Left colon (tissue), 2 donors: ENCODE results near the gene SRGAP2C. TPM values are rescaled to one million over a fixed set of nuclear protein-coding genes. Genes with fewer than 3 reads are reported as not detected.
A peak's percentile ranks its signal among the peaks of the same experiment; 100 is the strongest.
"Not testable (repeated sequence)": the region's sequence is repeated elsewhere in the genome, so short reads cannot be mapped to it uniquely, and the experiment has no call there.

Experiments used
- ATAC-seq: fragments of 200-7000 bp; cut with Tn5 transposase; one replicate; pipeline ENCODE4 v1.9.1; 2020; ENCODE audit warnings: mild to moderate bottlenecking, moderate library complexity
- DNase-seq, 2 donors: peaks; one replicate each; pipeline ENCODE4 v3.0.0-alpha.2; 2020
- intact Hi-C, 2 donors: fragments of 100-400 bp; cut with DNase I in 1 of 2; cut with micrococcal nuclease in 1 of 2; formaldehyde crosslinking; loops; one replicate each; pipeline versions ENCODE4 v1.11.2 to v1.14.0; 2022; cut with DNase I, micrococcal nuclease
- long read RNA-seq: library from polyadenylated mRNA; unstranded; transcript quantifications from one replicate; pipeline ENCODE4 v2.0.0, GENCODE V29; 2021
- total RNA-seq, 2 donors: library from RNA; stranded (reverse); fragmentation: NEBNext Ultra II Directional; extraction: Animal tissue kit (Norgen Biotek cat#: 25700); gene quantifications; one replicate each; pipeline ENCODE4 v1.2.1, GENCODE V29; 2021
- donor health status: DM: no; HTN: no; CAD: no.
- donor health status: DM: yes; HTN: yes; CAD: no.

Gene SRGAP2C
- total RNA-seq, result 1 to 10 TPM; 4.3 to 8.1 TPM
- long read RNA-seq, full-length matches to known transcripts, result 1 of 1 reads
- long read RNA-seq, partial matches to known transcripts, result 0 of 1 reads
- long read RNA-seq, other reads (novel, unspliced or antisense), result 0 of 1 reads

- ATAC-seq, result peak; percentile 85
- intact Hi-C loops, result not testable (repeated sequence)
Measured at GRCh38 chr1:121184290-121185127, at the start of gene SRGAP2C, which contains the start of gene FAM72B. Gene SRGAP2C, plus strand, starts transcription at chr1:121184975. Its CDS starts 2,472 bp downstream, at chr1:121187447. Gene FAM72B, minus strand, starts transcription at chr1:121184340. Its CDS starts 851 bp downstream, at chr1:121183489.

GRCh38 chr1:121140393-121140792 lies 44.4 kb upstream of the SRGAP2C start:
- intact Hi-C loops, ATAC-seq, DNase-seq: not testable (repeated sequence)

More at GRCh38 chr1:121184290-121185127, at the start of gene SRGAP2C, which contains the start of gene FAM72B:
- peak; percentile 86 to 96 for DNase-seq

- ATAC-seq, result peak; percentile 65
- intact Hi-C loops, DNase-seq: not testable (repeated sequence)
Measured at GRCh38 chr1:121148489-121149190, 36.1 kb upstream of the SRGAP2C start.

- intact Hi-C loops, DNase-seq, ATAC-seq: not testable (repeated sequence)
Measured at GRCh38 chr1:121151294-121151693, 33.5 kb upstream of the SRGAP2C start.

- intact Hi-C loops, DNase-seq, ATAC-seq: not testable (repeated sequence)
Measured at GRCh38 chr1:121152788-121153187, 32.0 kb upstream of the SRGAP2C start.

GRCh38 chr1:121154811-121155210 lies 30.0 kb upstream of the SRGAP2C start:
- DNase-seq, ATAC-seq, intact Hi-C loops: not testable (repeated sequence)

- intact Hi-C loops, ATAC-seq, DNase-seq: not testable (repeated sequence)
Measured at GRCh38 chr1:121155671-121156358, 29.0 kb upstream of the SRGAP2C start.

GRCh38 chr1:121156958-121157603 lies 27.7 kb upstream of the SRGAP2C start:
- ATAC-seq, DNase-seq, intact Hi-C loops: not testable (repeated sequence)

- DNase-seq, ATAC-seq, intact Hi-C loops: not testable (repeated sequence)
Measured at GRCh38 chr1:121157609-121158008, 27.2 kb upstream of the SRGAP2C start.

GRCh38 chr1:121160118-121160517 lies 24.7 kb upstream of the SRGAP2C start:
- DNase-seq, ATAC-seq, intact Hi-C loops: not testable (repeated sequence)

GRCh38 chr1:121161199-121161901 lies 23.4 kb upstream of the SRGAP2C start:
- intact Hi-C loops, DNase-seq, ATAC-seq: not testable (repeated sequence)

GRCh38 chr1:121163850-121164757 lies 20.7 kb upstream of the SRGAP2C start:
- ATAC-seq, DNase-seq, intact Hi-C loops: not testable (repeated sequence)

GRCh38 chr1:121165296-121165695 lies 19.5 kb upstream of the SRGAP2C start:
- intact Hi-C loops, DNase-seq, ATAC-seq: not testable (repeated sequence)

- intact Hi-C loops, ATAC-seq, DNase-seq: not testable (repeated sequence)
Measured at GRCh38 chr1:121167225-121167738, 17.5 kb upstream of the SRGAP2C start.

- DNase-seq, ATAC-seq, intact Hi-C loops: not testable (repeated sequence)
Measured at GRCh38 chr1:121168152-121168668, 16.6 kb upstream of the SRGAP2C start.

- intact Hi-C loops, ATAC-seq, DNase-seq: not testable (repeated sequence)
Measured at GRCh38 chr1:121176649-121177048, 8.1 kb upstream of the SRGAP2C start.
